Suprapubic skin (tissue), 4 donors: ENCODE results near the gene RPH3AL.

Source experiments
- EP300 ChIP-seq: sonication (generic); formaldehyde crosslinking; IDR thresholded peaks from one replicate; pipeline ENCODE4 v1.6.1; 2017; ENCODE audit warnings: antibody characterized with exemption
- POLR2A ChIP-seq, 2 donors: fragments of 450-650 bp; IDR thresholded peaks; one replicate each; pipeline ENCODE4 v1.6.1; 2017; ENCODE audit warnings: antibody characterized with exemption in 2 of 2, mild to moderate bottlenecking in 2 of 2, moderate library complexity in 2 of 2
- POLR2AphosphoS5 ChIP-seq, 3 donors: sonication (generic); formaldehyde crosslinking; IDR thresholded peaks; one replicate each; pipeline ENCODE4 v1.6.1; 2017; ENCODE audit warnings: antibody characterized with exemption in 3 of 3
- TF ChIP-seq, protein P1 (sequence below), 2 donors: fragments of 200-600 bp in 1 of 2; fragments of 450-650 bp in 1 of 2; sonication (generic) in 1 of 2; IDR thresholded peaks; one replicate each; pipeline ENCODE4 v1.5.1; 2016 to 2019; ENCODE audit warnings: antibody characterized with exemption in 2 of 2, mild to moderate bottlenecking in 1 of 2, moderate library complexity in 1 of 2

DNA sequence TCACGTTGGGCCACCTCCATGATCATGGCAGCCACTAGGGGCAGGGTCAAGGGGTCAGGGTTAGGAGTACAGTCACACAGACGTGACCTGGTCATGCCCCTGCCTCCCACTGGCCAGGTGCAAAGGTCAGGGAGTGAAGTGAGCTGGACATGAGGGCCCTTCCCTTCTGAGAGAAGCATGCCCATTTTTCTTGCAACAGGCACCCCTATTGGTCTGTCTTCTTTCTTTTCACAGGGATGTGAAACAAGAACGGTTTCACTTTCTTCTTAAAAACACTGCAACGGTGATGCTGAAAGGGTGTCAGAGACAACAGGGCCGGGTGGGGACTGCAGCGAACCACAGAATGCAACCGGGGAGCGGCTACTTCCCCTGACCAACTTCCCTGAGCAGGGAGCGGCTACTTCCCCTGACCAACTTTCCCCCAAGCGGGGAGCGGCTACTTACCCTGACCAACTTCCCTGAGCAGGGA lies 119.1 kb downstream of the RPH3AL start:
- TF ChIP-seq, protein P1, sequence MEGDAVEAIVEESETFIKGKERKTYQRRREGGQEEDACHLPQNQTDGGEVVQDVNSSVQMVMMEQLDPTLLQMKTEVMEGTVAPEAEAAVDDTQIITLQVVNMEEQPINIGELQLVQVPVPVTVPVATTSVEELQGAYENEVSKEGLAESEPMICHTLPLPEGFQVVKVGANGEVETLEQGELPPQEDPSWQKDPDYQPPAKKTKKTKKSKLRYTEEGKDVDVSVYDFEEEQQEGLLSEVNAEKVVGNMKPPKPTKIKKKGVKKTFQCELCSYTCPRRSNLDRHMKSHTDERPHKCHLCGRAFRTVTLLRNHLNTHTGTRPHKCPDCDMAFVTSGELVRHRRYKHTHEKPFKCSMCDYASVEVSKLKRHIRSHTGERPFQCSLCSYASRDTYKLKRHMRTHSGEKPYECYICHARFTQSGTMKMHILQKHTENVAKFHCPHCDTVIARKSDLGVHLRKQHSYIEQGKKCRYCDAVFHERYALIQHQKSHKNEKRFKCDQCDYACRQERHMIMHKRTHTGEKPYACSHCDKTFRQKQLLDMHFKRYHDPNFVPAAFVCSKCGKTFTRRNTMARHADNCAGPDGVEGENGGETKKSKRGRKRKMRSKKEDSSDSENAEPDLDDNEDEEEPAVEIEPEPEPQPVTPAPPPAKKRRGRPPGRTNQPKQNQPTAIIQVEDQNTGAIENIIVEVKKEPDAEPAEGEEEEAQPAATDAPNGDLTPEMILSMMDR (IDR thresholded peaks at IDR 0.05): no peak
- TF ChIP-seq POLR2A (IDR thresholded peaks at IDR 0.05) (no peak), POLR2AphosphoS5 (IDR thresholded peaks at IDR 0.05) (no peak), EP300 (no peak)
